Prostate gland (tissue), 2 donors: ENCODE measurements around the gene CACNA2D4. TPM values are rescaled to one million over a fixed set of nuclear protein-coding genes. Genes with fewer than 3 reads are reported as not detected.

ENCODE experiments used
- DNase-seq: peaks from one replicate; pipeline ENCODE4 v3.0.0-alpha.2; 2019; ENCODE audit warnings: low spot score
- H3K27ac ChIP-seq, 2 donors: fragments of 200-600 bp; sonication (generic); 2 replicates each; pipeline ENCODE4 v1.5.1; 2017 to 2019
- H3K27me3 ChIP-seq: fragments of 200-600 bp; sonication (generic); replicated peaks from 2 replicates; pipeline ENCODE4 v1.5.1; 2019; ENCODE audit not compliant: insufficient read depth
- H3K36me3 ChIP-seq, 2 donors: fragments of 200-600 bp; sonication (generic); 1 replicate in 1 of 2; 2 replicates in 1 of 2; pipeline versions ENCODE4 v1.5.1 to v1.8.1; 2017 to 2019
- H3K4me1 ChIP-seq: fragments of 200-600 bp; sonication (generic); replicated peaks from 2 replicates; pipeline ENCODE4 v1.5.1; 2019
- H3K4me3 ChIP-seq, 2 donors: fragments of 200-600 bp; sonication (generic); 2 replicates each; pipeline ENCODE4 v1.5.1; 2017 to 2019
- H3K9me3 ChIP-seq: fragments of 200-600 bp; sonication (generic); 2 replicates; pipeline ENCODE4 v1.5.1; 2017
- POLR2A ChIP-seq: fragments of 450-650 bp; IDR thresholded peaks from one replicate; pipeline ENCODE4 v1.6.1; 2016; ENCODE audit warnings: antibody characterized with exemption, mild to moderate bottlenecking
- POLR2AphosphoS5 ChIP-seq: sonication (generic); formaldehyde crosslinking; IDR thresholded peaks from one replicate; pipeline ENCODE4 v1.6.1; 2017; ENCODE audit warnings: antibody characterized with exemption
- WGBS: methylation state at CpG from one replicate; pipeline ENCODE4 v1.1.5; 2018; 5-methylcytosine and 5-hydroxymethylcytosine counted together
- intact Hi-C: fragments of 100-400 bp; cut with DNase I; formaldehyde crosslinking; loops from one replicate; pipeline ENCODE4 v1.14.2; 2022
- total RNA-seq, 2 donors: library from RNA; depleted of rRNA; stranded (reverse); fragments of >200 nt; gene quantifications; one replicate each; pipeline ENCODE4 v1.1.0, GENCODE V29; 2016
- TF ChIP-seq, protein P1 (sequence below), 4 experiments: fragments of 200-600 bp in 2 of 4; fragments of 450-650 bp in 2 of 4; sonication (generic) in 2 of 4; IDR thresholded peaks; 1 replicate in 3 of 4; 2 replicates in 1 of 4; pipeline ENCODE4 v1.5.1; 2016 to 2019; ENCODE audit warnings: antibody characterized with exemption in 4 of 4, mild to moderate bottlenecking in 2 of 4, moderate library complexity in 2 of 4

The CACNA2D4 gene
- total RNA-seq, 2 donors from 2014 or later, result 1.4 to 9.4 TPM

DNA sequence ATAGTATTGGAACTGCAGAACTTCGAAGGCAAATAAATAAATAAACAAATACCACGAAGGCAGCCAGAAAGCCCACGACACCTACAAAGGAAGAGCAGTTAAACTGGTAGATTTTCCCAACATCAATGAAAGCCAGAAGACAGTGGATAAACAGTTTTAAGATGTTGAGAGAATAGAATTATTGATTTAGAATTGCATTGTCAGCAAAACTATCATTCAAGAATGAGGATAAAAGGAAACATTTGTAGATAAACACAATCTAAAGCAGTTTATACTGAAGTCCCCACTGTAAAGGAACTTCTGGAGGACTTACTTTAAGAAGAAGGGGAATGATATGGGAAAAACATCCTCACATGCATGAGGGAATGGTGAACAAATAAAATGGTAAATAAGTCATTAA lies 29.5 kb downstream of the CACNA2D4 start:
- intact Hi-C loops, result no loop called here
- Histone ChIP-seq H3K27me3 (no peaks in the 10 kb centered on the region), H3K4me3 (no peak overlapping the region), H3K27ac (no peak overlapping the region), H3K9me3 (no peaks in the 10 kb centered on the region), H3K36me3 (no peaks in the 10 kb centered on the region), H3K4me1 (no peaks in the 10 kb centered on the region)
- DNase-seq, result no peak
- TF ChIP-seq, protein P1, sequence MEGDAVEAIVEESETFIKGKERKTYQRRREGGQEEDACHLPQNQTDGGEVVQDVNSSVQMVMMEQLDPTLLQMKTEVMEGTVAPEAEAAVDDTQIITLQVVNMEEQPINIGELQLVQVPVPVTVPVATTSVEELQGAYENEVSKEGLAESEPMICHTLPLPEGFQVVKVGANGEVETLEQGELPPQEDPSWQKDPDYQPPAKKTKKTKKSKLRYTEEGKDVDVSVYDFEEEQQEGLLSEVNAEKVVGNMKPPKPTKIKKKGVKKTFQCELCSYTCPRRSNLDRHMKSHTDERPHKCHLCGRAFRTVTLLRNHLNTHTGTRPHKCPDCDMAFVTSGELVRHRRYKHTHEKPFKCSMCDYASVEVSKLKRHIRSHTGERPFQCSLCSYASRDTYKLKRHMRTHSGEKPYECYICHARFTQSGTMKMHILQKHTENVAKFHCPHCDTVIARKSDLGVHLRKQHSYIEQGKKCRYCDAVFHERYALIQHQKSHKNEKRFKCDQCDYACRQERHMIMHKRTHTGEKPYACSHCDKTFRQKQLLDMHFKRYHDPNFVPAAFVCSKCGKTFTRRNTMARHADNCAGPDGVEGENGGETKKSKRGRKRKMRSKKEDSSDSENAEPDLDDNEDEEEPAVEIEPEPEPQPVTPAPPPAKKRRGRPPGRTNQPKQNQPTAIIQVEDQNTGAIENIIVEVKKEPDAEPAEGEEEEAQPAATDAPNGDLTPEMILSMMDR (IDR thresholded peaks at IDR 0.05), result no peak
- TF ChIP-seq POLR2A, result no peak
- no peak for TF ChIP-seq POLR2AphosphoS5
- WGBS, result 81% methylated on average over 3 of the region's 3 CpGs

DNA sequence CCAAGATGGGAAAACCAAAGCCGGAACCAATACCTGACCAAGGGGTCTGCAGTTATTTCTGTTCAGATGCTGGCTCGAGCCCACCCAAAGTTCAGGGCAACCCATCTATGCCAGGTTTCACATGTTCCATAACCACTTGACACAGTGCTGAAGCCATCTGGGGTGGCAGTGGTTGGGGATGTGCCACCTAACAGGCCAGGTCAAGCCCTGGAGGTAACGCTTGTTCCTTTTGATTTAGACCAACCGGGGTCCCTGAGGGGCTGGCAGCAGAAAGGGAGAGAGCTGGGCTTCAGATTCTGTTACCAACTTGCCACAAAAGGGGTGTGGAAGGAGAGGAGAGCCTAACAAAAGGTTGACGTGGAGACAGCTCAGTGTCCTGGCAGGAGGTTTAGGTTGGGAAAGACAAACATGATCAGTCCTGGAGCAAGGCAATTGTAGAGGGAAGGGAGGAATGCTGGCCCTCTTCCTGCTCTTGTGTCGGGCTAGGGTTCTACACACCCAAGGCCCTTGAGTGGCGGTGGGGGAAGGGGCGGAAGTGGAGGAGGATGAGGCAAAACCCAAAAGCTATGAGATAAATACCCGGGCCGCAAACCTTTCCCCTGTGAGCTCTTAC lies 31.9 kb downstream of the CACNA2D4 start:
- Histone ChIP-seq H3K4me1 (no peaks in the 10 kb centered on the region), H3K27me3 (no peaks in the 10 kb centered on the region), H3K9me3 (no peaks in the 10 kb centered on the region), H3K4me3 (no peak overlapping the region), H3K36me3 (no peaks in the 10 kb centered on the region), H3K27ac (no peak overlapping the region)
- intact Hi-C loops, result no loop called here
- TF ChIP-seq POLR2A, result no peak
- TF ChIP-seq, protein P1 (IDR thresholded peaks at IDR 0.05), result no peak
- TF ChIP-seq POLR2AphosphoS5, result no peak
- 80% methylated on average over 10 of the region's 10 CpGs for WGBS
- DNase-seq, result no peak

DNA sequence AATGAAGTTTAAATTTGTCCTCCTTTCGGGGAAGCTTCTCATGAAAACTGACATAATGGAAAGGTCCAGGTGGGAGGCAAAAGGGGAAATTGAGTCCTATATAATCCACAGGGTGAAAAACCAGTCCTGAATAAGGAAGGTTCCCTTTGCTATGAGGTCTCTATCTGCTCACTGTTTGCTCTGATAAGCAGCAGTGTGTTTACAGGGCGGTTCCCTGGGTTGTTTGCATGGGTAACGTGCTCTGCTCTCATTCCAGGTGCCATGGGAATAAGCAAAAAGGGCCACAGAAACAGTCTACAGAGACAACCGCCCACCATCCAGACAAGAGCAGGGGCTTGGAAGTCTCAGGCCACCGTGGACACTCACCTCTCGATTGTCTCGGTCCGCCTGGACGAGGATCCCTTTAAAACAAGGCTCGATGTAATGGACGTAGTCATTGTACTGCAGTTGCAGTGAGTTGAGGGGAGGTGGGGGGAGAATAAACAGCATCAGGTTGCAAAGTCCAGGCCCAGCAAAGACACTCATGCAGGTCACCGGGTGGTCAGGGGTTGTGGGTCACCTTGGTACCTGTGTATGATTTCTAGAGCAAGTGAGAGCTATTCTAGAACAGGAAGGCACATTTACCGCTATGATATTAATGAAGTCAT lies 32.7 kb downstream of the CACNA2D4 start:
- Histone ChIP-seq H3K4me3 (no peak overlapping the region), H3K9me3 (no peaks in the 10 kb centered on the region), H3K36me3 (no peaks in the 10 kb centered on the region), H3K4me1 (no peaks in the 10 kb centered on the region), H3K27me3 (no peaks in the 10 kb centered on the region), H3K27ac (no peak overlapping the region)
- intact Hi-C loops, result no loop called here
- TF ChIP-seq POLR2A (no peak), POLR2AphosphoS5 (no peak)
- TF ChIP-seq, protein P1 (IDR thresholded peaks at IDR 0.05), result no peak
- no peak for DNase-seq
- WGBS, result 80% methylated on average over 13 of the region's 13 CpGs

DNA sequence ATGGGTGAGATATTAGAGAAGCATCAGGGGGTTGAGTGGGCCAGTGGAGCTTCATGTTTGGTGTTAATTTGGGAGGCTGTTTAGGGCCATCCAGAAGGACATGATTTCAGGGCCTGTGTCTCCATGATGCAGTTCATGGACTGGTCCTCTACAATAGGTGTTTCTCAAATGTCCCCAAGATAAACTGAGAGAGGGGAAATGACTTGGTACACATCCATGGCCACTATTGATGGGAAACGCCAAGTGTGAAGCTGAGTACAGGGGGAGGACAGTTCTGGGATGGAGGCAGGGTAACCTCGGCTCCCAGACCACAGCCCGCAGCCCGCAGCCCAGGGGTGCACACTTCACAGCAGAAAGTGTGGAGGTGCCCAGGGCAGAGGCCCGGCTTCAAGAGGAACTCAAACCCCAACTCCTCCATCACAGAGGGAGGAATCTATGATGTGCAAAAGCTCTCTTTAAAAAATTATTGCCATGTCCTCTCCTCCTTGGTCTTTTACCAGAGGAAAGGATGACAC lies 33.3 kb downstream of the CACNA2D4 start:
- Histone ChIP-seq H3K36me3 (no peaks in the 10 kb centered on the region), H3K4me1 (no peaks in the 10 kb centered on the region), H3K4me3 (no peak overlapping the region), H3K27me3 (no peaks in the 10 kb centered on the region), H3K9me3 (no peaks in the 10 kb centered on the region), H3K27ac (no peak overlapping the region)
- TF ChIP-seq POLR2A (no peak), POLR2AphosphoS5 (no peak)
- TF ChIP-seq, protein P1 (IDR thresholded peaks at IDR 0.05), result no peak
- no peak for DNase-seq
- intact Hi-C loops, result no loop called here
- WGBS, result 94% methylated on average over 5 of the region's 5 CpGs

DNA sequence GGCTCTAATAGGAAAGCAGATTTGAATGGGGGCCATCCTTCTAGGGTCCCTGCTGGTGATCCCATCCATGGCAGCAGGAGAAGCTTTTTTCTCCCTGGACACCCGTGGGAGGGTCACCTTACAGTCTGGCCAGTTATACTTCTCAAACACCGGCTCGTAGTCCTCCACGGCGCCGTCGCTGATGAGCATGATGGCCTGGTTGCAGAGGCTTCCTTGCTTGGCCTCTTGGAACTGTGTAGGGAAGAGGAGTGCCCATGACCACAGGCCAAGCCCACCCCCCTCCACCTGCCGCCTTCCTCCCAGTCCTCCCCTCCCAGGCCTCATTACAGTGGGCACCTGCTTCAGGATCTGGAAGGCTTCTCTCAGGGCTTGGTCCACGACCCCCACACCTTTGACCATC lies 33.8 kb downstream of the CACNA2D4 start:
- 94% methylated on average over 9 of the region's 9 CpGs for WGBS
- TF ChIP-seq, protein P1 (IDR thresholded peaks at IDR 0.05), result no peak
- TF ChIP-seq POLR2AphosphoS5, result no peak
- TF ChIP-seq POLR2A, result no peak
- Histone ChIP-seq H3K27me3 (no peaks in the 10 kb centered on the region), H3K27ac (no peak overlapping the region), H3K4me3 (no peak overlapping the region), H3K9me3 (no peaks in the 10 kb centered on the region), H3K36me3 (no peaks in the 10 kb centered on the region), H3K4me1 (no peaks in the 10 kb centered on the region)
- no peak for DNase-seq
- intact Hi-C loops, result no loop called here
